HG03520 (cell line): ENCODE measurements around the gene SNED1.

Experiments used
- ATAC-seq: cut with Tn5 transposase; IDR thresholded peaks from one replicate; pipeline ENCODE4 v1.9.1; 2021; ENCODE audit warnings: mild to moderate bottlenecking, moderate library complexity; ENCODE audit not compliant: unreplicated experiment

Gene SNED1

DNA sequence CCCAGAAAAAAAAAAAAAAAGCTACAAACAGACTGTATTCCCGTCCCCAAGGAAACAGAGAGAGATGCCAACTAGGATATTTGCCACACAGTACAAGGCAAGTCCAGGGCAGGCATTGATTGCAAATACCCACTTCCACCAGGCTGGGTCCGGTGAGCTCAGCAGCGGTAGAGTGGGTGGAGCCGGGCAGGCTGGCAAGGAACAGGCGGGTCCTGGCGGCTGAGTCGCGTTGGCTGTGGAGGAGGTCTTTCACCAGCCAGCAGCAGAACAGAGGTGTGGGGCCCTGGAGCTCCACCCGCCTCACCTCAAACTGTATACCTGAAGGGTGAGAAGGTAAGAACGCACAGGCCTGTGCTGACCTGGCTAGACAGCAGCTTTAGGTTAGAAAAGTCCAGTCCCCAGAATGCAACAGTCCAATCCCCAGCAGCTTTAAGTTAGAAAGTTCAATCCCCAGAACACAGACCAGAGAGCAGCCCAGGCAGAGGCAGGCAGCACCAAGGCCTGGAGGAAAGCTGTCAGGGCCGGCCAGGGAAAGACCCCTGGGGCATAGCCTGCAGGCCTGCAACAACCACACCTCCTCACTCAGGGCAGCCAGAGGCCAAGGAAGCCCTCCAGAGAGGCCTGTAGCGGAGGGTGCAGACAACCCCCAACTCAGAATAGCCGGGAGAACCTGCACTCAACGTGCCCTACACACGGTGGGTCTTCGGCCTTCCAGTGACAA, 125.6 kb downstream of the SNED1 start:
- ATAC-seq: no peak

- no peak for ATAC-seq
These were observed 127.2 kb downstream of the SNED1 start for GRCh38 chr2:241125626-241126025.

DNA sequence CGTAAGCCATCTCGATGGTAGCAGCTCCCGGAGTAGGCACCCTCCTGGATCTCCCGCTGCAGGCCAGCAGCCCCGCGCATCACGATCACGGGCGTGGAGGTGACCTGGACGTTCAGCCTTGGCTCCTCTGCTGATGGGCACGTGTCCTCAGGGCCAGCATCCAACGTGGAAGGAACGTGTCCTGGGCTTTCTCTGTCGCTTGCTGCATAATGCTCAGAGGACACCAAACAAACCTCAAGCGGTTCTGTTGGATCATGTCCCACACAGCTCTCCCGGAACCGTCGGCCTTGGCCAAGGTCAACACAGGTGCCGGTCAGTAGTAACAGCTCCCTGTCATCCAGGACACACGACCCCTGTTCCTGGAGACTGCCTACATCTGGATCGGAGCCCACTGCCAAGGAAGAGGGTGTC, 127.8 kb downstream of the SNED1 start:
- no peak for ATAC-seq

DNA sequence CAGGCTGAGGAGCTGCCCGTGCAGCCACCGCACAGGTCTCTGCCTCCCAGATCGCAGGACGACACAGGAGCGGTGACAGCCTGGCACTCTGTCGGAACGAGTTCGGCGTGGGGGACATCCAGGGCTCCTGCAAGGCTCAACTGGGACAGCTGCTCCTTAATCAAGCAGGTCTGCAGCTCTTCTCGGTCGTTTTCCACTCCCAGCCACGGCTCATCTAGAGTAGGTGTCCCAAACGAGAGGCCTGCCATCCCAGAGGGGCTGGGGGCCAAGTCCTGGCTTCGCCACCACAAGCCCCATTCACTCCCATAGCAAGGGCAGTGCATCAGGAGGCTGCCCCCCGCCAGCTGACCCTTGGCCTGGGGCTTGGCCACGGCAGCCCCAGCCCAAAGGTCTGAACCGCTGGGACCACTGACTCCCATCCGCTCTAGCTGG, 128.4 kb downstream of the SNED1 start:
- no peak for ATAC-seq

- no peak for ATAC-seq
These were observed 129.8 kb downstream of the SNED1 start for GRCh38 chr2:241128266-241128665.

GRCh38 chr2:241129086-241129871, 130.9 kb downstream of the SNED1 start:
- ATAC-seq: no peak

GRCh38 chr2:241130316-241130715, 131.9 kb downstream of the SNED1 start:
- ATAC-seq: no peak

GRCh38 chr2:241131531-241131930, 133.1 kb downstream of the SNED1 start:
- no peak for ATAC-seq

DNA sequence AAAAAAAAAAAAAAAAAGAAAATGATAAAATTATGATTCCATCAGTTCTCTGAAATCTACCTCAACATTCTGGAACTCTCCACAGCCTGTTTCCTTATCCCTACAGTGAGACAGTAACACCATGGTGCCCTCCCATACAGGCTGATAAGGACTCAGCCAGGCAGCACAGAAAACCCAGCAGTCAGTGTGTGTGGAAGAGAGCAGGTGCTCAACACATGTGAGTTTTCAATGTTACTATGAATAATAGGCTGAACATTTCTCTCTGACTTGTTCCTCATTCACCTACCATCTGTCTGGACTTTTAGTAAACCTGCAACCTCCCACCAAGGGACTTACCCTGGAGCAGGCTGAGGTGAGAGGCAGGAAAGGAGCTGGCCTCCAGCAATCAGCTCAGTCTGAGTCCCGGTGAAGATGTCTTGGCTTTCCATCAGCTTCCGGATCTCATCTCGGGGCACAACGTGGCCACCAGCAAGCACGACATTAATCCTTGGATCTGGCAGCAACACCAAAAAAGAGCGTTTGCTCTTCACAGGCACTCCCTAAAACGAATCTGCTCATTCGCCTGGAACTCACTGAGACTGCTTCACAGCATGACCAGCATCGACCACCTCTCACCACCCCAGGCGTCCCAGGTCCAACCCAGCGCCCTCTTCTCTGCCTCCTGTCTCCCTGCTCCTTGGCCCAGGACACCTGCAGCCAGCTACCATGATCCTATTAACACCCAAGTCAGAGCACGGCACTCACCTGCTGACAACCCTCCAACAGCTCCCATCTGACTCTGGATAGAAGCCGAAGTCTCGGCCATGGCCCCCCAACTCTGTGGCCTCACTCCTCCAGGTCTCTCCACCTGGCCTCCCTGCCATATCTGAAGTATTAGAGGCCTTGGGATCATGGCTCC, 134.4 kb downstream of the SNED1 start:
- ATAC-seq: no peak

DNA sequence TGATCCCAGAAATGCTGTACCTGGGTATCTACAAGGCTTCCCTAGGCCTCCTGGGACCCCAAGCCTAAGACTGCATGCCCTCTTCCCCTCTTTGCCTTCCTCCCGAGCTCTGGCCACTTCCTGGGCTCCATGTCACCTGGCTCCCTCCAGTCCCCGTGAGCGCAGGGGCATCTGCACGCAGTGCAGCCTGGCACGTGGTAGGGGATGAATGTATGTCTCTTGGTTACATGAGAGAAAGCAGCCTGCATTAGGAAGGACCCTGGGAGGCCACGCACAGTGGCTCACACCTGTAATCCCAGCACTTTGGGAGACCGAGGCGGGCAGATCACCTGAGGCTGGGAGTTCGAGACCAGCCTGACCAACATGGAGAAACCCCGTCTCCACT, 135.0 kb downstream of the SNED1 start:
- ATAC-seq: no peak

- no peak for ATAC-seq
These were observed 136.3 kb downstream of the SNED1 start for GRCh38 chr2:241134711-241135110.

GRCh38 chr2:241135737-241136136, 137.3 kb downstream of the SNED1 start:
- ATAC-seq: no peak

- no peak for ATAC-seq
These were observed 137.8 kb downstream of the SNED1 start for GRCh38 chr2:241136191-241136590.

DNA sequence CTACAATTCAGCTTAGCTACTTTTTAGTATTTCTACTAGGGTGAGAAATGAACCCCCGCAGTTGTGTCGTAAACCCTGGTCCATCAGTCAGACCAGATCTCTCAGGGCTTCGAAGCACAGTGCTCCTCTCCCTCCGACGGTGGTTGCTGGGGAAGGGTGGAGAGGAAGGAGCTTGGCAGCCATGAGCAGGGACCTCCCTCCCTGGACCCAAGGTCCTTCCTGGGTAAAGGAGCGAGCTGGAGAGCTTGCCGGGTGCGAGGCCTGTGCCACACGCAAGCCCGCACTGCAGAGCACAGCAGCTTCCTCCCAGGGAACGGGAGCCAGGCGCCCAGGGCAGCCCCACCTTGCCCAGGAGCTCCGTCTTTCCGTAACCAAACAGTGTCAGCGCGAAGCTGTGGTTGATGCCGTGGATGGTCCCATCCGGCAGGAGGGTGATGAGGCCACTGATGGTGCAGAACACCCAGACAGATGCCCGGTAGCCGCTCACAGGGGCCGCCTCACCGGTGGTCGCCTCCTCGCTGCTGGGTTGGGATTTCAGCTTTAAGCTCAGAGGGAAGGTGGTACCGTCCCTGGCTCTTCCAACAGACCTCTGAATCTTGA, 138.3 kb downstream of the SNED1 start:
- ATAC-seq: no peak

- no peak for ATAC-seq
These were observed 139.1 kb downstream of the SNED1 start for GRCh38 chr2:241137276-241138190.

DNA sequence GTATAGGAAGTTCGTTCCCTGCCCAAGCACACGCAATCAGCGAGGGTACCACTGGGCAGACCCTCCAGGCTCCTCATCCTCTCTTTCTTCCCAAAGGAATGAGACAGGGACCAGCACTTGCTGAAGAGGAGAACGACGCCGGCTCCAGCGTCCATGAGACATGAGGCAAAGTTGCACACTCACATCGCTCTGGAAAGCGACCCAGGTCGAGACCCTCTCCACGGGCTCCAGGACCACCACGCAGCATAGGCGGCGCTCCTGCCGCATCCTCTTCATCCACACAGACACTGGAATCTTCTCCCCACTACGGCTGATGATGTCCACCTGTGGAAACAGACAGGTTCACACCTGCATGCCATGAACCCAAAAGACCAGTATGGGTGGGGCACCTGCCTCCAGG, 140.1 kb downstream of the SNED1 start:
- ATAC-seq: no peak

- ATAC-seq: no peak
These were observed 141.4 kb downstream of the SNED1 start for GRCh38 chr2:241139531-241140444.

DNA sequence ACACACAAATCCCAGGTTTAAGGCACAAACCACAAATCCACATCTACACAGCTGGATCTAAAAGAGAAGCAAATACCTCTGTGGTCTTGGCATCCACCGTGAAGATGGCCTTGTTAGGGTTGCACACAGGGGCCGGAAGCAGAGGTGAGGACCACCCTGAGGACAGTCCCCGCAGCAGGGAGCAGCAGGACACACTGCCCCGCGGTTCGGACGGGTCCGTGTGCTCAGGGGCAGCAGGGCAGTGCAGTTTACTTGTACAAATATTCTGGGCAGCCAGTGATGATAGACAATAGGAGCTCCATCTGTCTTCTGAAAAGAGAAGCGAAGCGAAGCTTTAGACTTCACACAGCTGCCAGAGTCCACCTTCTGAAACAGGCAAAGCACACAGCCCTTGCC, 142.0 kb downstream of the SNED1 start:
- no peak for ATAC-seq

DNA sequence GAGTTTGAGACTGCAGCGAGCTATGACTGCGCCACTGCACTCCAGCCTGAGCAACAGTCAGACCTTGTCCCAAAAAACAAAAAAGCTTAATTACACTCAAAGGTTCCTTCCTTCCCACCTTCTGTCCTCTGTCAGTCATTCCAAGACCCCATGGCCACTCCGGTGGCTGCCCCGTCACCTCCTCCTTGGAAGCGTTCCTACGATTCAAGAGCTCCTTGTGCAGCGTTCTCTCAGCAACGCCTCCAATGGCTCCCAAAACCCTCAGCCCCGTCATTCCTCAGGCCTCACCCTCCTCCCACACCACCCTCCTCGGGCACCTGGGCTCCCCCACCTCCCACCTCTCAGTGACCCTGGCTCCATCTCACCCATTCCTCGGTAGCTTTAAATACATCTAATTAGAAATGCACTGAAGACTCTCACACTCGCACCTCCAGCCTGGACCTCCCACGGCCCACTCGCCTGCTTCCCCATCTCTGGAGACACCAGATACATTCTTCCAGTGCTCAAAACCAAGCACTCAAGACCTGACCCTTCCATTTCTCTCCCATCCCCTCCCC, 142.9 kb downstream of the SNED1 start:
- ATAC-seq: no peak
